ENCODE data around the gene STK33.

DNA sequence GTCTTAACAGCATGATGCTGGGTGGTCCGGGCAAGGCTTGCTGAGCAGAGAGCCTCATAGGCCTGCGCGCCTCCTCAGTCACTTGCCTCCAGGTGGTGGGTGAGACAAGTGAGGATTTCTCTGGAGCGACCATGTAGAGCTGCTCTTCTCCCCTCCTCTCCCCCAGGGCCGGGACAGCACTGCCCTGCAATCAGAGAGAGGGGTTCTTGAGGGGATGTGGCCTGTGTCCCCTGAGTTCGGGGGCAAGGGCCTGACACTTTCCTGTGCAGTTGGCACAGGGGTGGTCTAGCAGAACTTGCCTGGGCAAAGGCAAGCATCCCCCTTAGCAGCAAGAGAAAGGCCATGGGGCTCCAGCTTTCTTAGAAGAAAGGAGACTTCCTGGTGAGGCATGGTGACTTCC lies 234.5 kb downstream of the STK33 start:
- TF ChIP-seq CTCF (tag by site-specific recombination; IDR thresholded peaks at IDR 0.05) (no peak), ZNF510 (tag by site-specific recombination; IDR thresholded peaks at IDR 0.05; ENCODE audit: insufficient replicate concordance) (no peak)

All from HEK293 (cell line).